Measurements from ENCODE around the gene GPR160.

- TF ChIP-seq POLR2A (IDR thresholded peaks at IDR 0.05) = no peak
- no peak for TF ChIP-seq CTCF (IDR thresholded peaks at IDR 0.05)
- TF ChIP-seq POLR2AphosphoS5 (IDR thresholded peaks at IDR 0.05) = no peak
Observed at GRCh38 chr3:170047133-170047404, 9.3 kb downstream of the GPR160 start.
